Endothelial cell (in vitro differentiated cells): ENCODE measurements around the gene AXIN1. TPM values are rescaled to one million over a fixed set of nuclear protein-coding genes. Genes with fewer than 3 reads are reported as not detected.

ENCODE experiments used
- DNase-seq: peaks from one replicate; pipeline ENCODE4 v3.0.0; 2021; ENCODE audit warnings: low spot score
- H3K27ac Mint-ChIP-seq: one replicate; pipeline ENCODE4 v1.8.0; 2021; ENCODE audit warnings: mixed read lengths, inconsistent platforms; ENCODE audit not compliant: unreplicated experiment
- H3K27me3 Mint-ChIP-seq: one replicate; pipeline ENCODE4 v1.8.0; 2021; ENCODE audit warnings: mild to moderate bottlenecking, moderate library complexity, mixed read lengths, inconsistent platforms; ENCODE audit not compliant: unreplicated experiment
- H3K36me3 Mint-ChIP-seq: one replicate; pipeline ENCODE4 v1.8.0; 2021; ENCODE audit warnings: mild to moderate bottlenecking, low read depth, mixed read lengths, inconsistent platforms; ENCODE audit not compliant: unreplicated experiment
- H3K4me1 Mint-ChIP-seq: one replicate; pipeline ENCODE4 v1.8.0; 2021; ENCODE audit warnings: mild to moderate bottlenecking, mixed read lengths, inconsistent platforms; ENCODE audit not compliant: unreplicated experiment
- H3K4me3 Mint-ChIP-seq: one replicate; pipeline ENCODE4 v1.8.0; 2021; ENCODE audit warnings: mild to moderate bottlenecking, mixed read lengths, inconsistent platforms; ENCODE audit not compliant: unreplicated experiment
- H3K9me3 Mint-ChIP-seq: one replicate; pipeline ENCODE4 v1.8.0; 2021; ENCODE audit warnings: mixed read lengths, inconsistent platforms; ENCODE audit not compliant: unreplicated experiment
- total RNA-seq: library from RNA; stranded (reverse); fragmentation: NEBNext Ultra II Directional; extraction: Animal tissue kit (Norgen Biotek cat#: 25700); gene quantifications from one replicate; pipeline ENCODE4 v1.2.1, GENCODE V29; 2021; ENCODE audit not compliant: unreplicated experiment
- TF ChIP-seq, protein P1 (sequence below): fragments of 200-600 bp; sonication (generic); IDR thresholded peaks from one replicate; pipeline ENCODE4 v1.5.0; 2021; ENCODE audit warnings: antibody characterized with exemption; ENCODE audit not compliant: unreplicated experiment

AXIN1 gene
- total RNA-seq, 1 donor from 2014 or later = 17.5 TPM

DNA sequence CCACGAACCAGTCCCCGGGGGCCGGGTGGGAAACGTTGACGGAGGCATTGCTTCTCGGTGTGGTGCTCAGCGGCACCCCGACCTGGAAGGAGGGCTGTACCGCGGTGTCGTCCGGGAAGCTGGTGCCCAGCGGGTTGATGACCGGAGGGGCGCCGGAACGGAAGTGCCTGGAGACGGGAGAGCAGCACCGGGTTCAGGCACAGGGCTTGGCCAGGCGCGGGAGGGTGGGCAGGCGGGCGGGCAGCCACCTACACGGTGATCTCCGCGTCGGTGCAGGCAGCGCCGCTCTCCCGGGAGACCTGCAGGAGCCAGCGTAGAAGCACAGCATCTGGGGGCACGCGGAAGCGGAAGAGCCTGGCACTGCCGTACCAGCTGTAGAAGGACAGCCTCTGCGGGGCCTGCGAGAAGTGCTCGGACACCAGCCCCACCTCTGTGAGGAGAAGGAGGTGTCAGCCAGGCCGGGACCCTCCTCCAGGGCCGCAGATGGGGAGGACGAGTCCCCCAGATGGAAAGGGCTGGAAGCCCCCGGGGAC lies 25.0 kb upstream of the AXIN1 start:
- no peak for DNase-seq
- Mint-ChIP-seq H3K9me3 (no peaks in the 10 kb centered on the region), H3K27ac (no peak overlapping the region), H3K27me3 (peaks cover 8% of the 10 kb centered on the region), H3K4me3 (no peak overlapping the region), H3K4me1 (peaks cover 3% of the 10 kb centered on the region), H3K36me3 (peaks cover 4% of the 10 kb centered on the region)
- TF ChIP-seq, protein P1, sequence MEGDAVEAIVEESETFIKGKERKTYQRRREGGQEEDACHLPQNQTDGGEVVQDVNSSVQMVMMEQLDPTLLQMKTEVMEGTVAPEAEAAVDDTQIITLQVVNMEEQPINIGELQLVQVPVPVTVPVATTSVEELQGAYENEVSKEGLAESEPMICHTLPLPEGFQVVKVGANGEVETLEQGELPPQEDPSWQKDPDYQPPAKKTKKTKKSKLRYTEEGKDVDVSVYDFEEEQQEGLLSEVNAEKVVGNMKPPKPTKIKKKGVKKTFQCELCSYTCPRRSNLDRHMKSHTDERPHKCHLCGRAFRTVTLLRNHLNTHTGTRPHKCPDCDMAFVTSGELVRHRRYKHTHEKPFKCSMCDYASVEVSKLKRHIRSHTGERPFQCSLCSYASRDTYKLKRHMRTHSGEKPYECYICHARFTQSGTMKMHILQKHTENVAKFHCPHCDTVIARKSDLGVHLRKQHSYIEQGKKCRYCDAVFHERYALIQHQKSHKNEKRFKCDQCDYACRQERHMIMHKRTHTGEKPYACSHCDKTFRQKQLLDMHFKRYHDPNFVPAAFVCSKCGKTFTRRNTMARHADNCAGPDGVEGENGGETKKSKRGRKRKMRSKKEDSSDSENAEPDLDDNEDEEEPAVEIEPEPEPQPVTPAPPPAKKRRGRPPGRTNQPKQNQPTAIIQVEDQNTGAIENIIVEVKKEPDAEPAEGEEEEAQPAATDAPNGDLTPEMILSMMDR = no peak

DNA sequence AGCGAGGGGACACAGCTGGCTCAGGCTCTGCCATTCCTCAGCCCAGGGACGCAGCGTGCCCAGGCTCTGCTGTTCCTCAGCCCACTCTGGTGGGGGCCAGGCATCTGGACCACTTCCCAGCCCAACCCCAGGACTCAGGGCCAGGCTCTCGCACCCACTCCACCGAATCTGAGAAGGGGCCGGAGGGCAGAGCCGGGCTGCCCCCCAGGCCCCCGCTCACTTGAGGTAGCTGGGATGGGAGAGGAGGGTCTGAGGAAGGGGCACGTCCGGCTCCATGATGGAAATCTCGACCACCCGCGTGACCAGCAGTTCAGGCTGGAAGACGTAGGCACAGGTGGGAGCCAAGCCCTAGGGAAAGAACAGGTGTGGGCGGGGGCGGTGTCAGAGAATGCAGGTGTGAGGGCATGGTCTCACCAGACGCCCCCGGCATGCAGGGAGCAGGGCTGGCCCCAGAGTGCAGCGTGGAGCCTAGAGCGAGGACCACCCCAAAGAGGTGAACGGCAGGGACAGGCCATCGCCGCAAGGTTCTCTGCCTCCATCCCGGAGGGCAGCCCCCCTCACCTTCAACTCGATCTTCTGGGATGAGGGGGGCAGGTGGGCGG lies 24.4 kb upstream of the AXIN1 start:
- no peak overlapping the region for H3K4me3 Mint-ChIP-seq
- H3K9me3 Mint-ChIP-seq = no peaks in the 10 kb centered on the region
- no peak for DNase-seq
- peaks cover 3% of the 10 kb centered on the region for H3K4me1 Mint-ChIP-seq
- peaks cover 7% of the 10 kb centered on the region for H3K36me3 Mint-ChIP-seq
- no peak overlapping the region for H3K27ac Mint-ChIP-seq
- H3K27me3 Mint-ChIP-seq = peaks cover 6% of the 10 kb centered on the region
- TF ChIP-seq, protein P1 = no peak

DNA sequence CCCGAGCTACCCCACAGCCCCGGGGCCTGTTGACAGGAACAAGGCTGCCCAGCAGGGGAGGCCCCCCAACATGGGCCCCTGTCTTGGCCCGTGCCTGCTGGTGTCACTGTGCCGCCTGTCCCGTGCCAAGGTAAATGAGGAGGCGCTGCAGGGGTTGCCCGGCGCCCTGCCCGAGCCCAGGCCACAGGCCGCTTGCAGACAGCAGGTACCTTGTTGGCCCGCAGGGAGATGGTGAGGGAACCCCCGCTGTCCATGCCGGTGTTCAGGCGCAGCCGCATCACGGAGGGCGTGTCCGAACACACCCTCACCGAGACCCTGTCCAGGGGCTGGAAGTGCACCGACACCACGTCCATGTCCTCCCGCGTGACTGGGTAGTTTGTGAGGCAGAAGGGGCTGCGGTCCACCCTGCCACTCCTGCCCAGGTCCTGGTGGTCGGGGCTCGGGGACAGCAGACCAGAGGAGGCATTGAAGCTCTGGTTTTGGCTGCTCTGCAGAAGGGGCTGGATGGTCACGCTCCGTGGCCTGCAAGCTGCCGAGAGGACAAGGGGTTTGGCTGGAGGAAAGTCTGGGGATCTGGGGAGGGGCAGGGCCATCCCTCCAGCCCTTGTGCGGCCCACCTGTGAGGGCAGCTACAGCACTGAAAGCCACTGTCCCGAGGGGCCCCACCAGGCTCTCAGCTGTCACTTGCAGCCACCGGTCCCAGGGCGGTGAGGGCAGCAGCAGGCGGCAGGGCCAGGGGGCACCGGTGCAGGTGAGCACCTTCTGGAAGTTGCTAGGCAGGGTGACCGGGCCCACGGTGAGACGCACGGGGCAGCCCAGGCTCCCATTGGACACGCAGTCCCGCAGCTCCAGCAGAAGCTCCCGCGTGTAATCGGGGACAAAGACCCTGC lies 23.6 kb upstream of the AXIN1 start:
- H3K27me3 Mint-ChIP-seq = peaks cover 6% of the 10 kb centered on the region
- H3K27ac Mint-ChIP-seq = no peak overlapping the region
- H3K36me3 Mint-ChIP-seq = peaks cover 8% of the 10 kb centered on the region
- DNase-seq = no peak
- H3K4me3 Mint-ChIP-seq = no peak overlapping the region
- H3K9me3 Mint-ChIP-seq = no peaks in the 10 kb centered on the region
- peaks cover 3% of the 10 kb centered on the region for H3K4me1 Mint-ChIP-seq
- TF ChIP-seq, protein P1 = no peak

DNA sequence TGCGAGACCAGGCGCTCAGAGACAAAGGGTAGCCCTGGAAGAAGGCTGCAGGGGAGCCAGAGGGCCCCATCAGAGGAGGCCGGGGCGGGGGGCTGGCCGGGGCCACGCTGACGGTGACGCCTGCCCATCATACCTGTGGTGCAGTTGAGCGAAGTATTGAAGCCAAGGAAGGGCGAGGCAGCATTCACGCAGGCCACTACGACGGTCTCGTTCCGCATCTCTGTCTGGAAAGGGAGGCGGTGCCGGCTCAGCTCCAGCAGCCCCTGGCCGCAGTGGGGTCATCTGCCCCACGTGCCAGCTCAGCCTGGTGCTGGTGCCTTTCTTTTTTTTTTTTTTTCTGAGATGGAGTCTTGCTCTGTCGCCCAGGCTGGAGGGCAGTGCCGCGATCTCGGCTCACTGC lies 22.7 kb upstream of the AXIN1 start:
- H3K9me3 Mint-ChIP-seq = no peaks in the 10 kb centered on the region

More for the DNA sequence above, 22.7 kb upstream of the AXIN1 start:
- Mint-ChIP-seq H3K4me1 (peaks cover 5% of the 10 kb centered on the region), H3K27ac (no peak overlapping the region), H3K4me3 (no peak overlapping the region), H3K36me3 (peaks cover 13% of the 10 kb centered on the region), H3K27me3 (peaks cover 7% of the 10 kb centered on the region)
- no peak for DNase-seq
- TF ChIP-seq, protein P1 = no peak
